GM18861 (cell line): Measurements from ENCODE around the gene C7.
"Not testable (repeated sequence)": the region's sequence is repeated elsewhere in the genome, so short reads cannot be mapped to it uniquely, and the experiment has no call there.

ENCODE experiments used
- ATAC-seq: cut with Tn5 transposase; IDR thresholded peaks from one replicate; pipeline ENCODE4 v1.9.1; 2021; ENCODE audit not compliant: unreplicated experiment

C7 gene

DNA sequence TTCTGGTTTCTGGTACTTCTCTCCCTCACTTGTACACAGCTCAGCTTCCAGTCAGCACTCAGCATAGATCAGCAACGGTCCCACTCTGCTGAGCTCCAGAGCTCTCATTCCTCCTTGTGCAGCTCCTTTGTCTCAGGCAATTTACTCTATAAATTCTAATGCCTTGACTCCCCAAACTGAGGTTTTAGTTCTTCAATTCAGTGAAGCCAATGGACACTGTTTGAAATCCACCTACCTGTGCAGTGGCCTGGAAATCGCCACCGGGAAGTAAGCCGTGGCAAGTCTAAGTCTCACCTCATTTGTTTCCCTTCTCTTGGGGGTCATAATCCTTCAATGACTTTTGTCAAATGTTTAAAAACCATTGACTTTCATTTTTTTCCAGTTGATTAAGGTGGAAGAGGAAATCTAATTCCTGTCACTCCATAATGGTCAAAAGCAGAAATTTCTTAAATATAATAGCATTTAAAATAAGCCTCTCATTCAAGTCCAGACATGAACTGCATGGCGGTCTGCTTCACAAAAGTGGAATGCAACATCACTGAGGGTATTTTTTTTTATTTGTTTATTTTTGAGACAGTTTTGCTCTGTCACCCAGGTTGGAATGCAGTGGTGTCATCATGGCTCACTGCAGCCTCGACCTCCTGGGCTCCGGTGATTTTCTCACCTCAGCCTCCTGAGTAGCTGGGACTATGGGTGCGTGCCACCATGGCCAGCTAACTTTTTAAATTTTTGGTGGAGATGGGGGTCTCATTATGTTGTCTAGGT, 79.6 kb downstream of the C7 start:
- ATAC-seq = no peak

DNA sequence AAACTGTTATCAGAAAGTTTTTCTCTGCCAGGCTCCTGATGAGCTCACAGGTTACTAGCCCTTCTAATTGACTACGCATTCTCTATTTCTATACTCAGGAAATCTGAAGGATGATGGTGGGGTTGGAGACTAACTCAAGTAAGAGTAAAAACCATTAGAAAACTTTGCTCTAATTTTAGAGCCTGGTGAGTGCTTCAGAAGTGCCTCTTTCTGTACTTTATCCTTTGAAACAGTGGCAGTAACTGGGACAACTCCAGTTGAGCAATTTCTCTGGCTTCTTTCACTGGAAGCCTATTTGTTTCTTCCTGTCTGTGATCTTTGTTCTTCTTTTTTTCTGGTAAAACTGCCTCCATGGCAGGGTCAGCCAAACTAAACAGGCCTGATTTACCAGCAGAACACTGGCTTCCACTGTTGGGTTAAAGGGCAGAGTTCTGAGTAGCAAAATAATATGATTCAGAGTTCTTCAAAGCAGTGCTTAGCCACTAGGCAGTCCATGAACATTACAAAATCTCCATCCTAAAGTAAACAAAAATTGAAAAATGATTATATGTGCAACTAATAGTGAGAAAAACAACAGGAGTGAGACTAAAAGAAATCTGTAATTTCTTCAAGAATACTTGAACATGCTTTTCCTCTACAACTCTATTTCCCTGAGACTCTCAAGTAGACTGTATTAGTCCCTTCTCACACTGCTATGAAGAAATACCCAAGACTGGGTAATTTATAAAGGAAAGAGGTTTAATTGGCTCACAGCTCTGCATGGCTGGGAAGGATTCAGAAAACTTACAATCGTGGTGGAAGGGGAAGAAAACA, 82.1 kb downstream of the C7 start:
- no peak for ATAC-seq

DNA sequence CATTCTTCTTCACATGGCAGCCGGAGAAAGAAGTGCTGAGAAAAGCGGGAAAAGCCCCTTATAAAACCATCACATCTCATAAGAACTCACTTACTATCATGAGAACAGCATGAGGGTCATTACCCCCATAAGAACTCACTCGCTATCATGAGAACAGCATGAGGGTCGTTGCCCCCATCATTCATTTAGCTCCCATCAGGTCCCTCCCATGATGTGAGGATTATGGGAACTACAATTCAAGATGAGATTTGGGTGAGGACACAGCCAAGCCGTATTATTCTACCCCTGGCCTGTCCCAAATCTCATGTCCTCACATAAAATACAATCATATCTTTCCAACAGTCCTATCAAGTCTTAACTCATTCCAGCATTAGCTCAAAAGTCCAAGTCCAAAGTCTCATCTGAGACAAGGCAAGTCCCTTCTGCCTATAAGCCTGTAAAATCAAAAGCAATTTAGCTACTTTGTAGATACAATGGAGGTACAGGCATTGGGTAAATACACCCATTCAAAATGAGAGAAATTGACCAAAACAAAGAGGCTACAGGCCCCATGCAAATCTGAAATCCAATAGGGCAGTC, 82.8 kb downstream of the C7 start:
- ATAC-seq = no peak

DNA sequence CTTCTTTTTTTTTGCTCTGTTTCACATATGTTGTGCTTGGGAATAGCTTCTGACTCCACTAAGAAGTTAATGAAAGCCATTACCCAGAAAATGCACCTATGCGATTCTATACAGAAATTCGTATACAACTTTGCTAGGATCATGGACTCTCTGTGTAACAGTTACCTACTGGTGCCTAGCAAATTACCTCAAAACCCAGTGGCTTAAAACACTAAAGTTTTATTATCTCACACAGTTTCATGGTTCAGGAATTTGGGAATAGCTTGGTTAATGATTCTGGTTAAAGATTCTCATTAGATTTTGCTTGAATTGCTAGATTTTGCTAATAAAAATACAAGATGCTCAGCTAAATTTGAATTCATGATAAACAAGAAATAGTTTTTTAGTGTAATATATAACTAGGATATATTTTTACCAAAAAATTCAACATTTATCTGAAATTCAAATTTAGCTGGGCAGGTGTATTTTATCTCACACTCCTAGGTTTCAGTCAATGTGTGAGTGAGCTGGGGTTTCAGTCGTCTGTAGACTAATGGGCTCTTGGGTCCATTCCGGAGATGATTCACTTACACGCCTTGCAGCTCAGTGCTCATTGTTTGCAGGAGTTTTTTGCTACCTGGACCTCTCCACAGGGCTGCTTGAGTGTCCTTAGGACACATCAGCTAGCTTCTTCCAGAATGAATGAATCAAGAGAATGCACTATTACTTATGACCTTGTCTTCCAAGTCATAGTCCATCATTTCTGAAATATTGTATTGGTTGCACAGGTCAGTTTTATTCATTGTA, 86.7 kb downstream of the C7 start:
- ATAC-seq = no peak

DNA sequence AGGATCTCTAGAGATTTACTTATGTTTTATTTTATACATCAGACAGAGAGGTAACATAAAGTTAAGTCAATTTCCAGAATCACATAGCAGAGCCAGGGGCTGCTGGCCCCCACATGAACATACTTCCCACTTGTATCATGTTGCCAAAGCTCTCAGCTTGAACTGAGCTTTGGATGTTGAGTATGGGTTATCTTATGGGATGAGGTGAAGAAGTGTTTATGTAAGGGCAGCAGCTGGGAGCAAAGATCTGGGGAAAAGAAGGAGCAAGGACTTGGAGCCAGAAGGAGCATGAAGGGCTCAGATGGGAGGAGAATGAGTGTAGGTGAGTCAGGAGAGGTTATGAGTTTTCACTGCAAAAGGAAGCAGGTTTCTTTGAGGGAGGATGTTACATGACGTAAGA, 89.8 kb downstream of the C7 start:
- no peak for ATAC-seq

DNA sequence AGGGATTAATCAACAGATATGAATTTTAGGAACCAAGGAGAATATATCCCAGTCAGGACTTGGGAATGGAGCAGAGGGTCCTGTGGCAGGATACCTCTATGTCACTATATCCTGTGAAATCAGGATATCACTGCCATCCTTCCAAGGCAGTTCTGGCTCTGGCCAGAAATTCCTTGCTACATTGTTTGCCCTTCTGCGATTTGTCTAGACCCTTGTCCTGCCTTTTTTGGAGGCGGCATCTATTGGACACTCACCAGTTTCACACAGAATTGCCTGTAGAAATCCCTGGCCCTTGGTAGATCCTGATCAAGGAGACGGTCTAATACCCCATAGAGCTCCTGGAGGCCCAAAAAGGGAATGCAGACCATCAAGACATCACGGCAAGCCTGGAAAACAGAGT, 90.7 kb downstream of the C7 start:
- ATAC-seq = no peak

DNA sequence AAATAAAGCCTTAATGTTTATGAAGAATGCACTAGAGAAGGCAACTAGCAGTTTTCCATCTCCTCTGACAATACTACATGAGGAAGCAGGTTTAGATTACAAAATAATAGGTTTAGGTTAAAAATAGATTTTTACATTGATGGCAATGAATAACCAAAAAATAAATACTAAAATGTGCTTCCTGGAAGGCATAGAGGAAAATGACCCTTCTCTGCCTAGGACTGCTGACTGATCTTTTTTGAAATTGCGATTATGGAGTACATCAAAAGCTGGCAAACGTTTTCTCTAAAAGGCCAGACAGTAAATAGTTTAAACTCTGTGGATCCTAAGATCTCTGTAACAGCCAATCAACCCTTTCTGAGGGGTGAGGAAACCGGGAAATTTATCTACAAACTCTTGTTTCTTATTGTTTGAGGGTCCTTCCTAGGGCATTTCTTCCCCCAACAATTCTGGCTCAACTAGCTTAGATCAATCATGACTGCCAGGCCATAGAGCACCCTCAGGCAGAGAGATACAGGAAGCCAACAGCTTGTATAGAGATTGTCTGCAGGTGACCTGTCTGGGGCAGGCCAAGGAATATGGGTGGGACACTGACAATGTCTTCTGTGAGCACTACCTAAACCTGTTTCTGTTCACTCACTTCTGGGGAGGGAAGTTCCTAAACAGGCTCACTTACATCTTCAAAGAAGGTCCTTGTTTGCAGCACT, 94.5 kb downstream of the C7 start:
- no peak for ATAC-seq

DNA sequence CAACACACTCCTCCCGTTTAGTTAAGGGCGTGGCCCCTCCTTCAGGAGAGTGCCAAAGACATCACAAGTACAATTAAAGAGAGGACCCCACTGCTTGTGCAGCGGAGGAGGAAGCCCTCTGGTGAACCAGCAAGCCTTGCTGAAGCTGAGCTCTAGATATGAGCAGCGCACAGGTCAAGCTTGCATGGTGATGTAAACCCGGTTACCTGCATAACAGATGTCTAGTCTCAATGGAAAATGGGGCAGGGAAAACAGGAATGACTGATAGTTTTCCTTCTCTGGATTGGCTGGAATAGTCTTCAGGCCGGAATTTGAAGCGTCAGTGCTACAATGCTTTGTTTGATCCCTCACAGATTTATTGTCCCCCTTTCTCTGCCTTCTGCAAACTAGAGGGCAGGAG, 95.6 kb downstream of the C7 start:
- no peak for ATAC-seq

DNA sequence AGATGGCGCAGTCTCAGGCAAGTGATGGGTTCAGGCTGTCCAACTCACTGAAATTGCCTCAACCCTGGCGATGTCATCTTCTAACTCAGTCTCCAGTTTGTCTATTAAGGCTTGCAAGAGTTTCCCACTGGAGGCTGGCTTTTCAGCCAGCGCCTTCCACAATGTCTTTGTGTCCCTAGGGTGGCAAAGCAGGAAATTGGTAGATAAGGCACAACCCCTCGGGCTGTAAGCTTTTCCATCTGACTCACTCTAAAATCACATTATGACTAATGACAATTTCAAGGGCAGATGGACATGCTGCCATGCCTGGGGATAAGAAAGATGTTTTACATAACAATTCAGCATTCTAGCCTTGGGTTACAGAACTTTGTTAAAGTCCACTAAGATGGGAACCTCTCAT, 99.9 kb downstream of the C7 start:
- no peak for ATAC-seq

DNA sequence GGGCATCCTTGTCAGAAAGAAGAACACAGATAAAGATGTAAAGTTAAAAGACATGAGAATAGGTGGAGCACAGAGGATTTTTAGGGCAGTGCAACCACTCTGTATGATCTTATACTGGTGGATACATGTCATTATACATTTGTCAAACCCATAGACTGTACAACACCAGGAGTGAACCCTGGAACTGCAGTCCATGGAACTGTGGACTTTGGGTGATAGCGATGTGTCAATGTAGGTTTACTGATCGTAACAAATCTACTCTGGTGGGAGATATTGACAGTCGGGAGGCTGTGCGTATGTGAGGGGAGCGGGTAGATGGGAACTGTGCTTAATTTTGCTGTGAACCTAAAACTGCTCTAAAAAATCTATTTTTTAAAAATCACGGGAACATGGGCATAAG, 101.3 kb downstream of the C7 start:
- no peak for ATAC-seq

DNA sequence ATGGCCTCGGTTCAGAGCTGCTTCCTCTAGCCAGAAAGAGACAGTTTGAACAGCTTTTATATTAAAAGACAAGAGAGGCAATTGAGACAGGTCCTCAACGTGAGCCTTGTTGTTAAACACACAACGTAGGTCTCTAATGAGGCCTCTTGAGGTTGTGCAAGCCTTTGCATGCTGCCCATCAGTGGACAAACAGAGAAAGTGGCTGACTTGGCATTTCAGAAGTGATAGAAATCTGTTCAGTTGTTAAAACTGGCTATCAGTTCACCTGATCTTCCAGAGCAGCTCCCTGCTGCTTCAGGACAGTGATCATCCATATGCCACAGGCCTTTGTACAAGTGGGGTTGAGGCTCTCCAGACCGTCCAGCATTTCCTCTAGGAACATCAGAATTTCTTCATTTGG, 103.0 kb downstream of the C7 start:
- ATAC-seq = no peak

DNA sequence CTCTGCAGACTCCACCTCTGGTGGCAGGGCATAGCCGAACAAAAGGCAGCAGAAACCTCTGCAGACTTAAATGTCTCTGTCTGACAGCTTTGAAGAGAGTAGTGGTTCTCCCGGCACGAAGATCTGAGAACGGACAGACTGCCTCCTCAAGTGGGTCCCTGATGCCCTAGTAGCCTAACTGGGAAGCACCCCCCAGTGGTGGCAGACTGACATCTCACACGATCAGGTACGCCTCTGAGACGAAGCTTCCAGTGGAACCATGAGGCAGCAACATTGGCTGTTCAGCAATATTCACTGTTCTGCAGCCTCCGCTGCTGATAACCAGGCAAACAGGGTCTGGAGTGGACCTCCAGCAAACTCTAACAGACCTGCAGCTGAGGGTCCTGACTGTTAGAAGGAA, 113.3 kb downstream of the C7 start:
- not testable (repeated sequence) for ATAC-seq
